GM12892 (cell line): ENCODE results near the gene CYP1A2.

Experiments used
- DNase-seq: peaks from one replicate; pipeline ENCODE4 v3.0.0; 2011; ENCODE audit not compliant: insufficient read length
- FAIRE-seq: peaks from 2 replicates; lab custom pipeline; 2011; peaks lifted over from hg19 to GRCh38; lab: Jason Lieb, UNC
- POLR2A ChIP-seq: IDR thresholded peaks from 2 replicates; pipeline ENCODE4 v1.6.1; 2011; ENCODE audit warnings: low read depth, low read length, control low read depth
- POLR2AphosphoS5 ChIP-seq: IDR thresholded peaks from 2 replicates; pipeline ENCODE4 v1.6.1; 2011; ENCODE audit warnings: low read depth, low read length, control low read depth
- TAF1 ChIP-seq: IDR thresholded peaks from 2 replicates; pipeline ENCODE4 v1.6.1; 2011; ENCODE audit warnings: low read depth, mild to moderate bottlenecking, control low read depth, low read length, borderline replicate concordance

The CYP1A2 gene

DNA sequence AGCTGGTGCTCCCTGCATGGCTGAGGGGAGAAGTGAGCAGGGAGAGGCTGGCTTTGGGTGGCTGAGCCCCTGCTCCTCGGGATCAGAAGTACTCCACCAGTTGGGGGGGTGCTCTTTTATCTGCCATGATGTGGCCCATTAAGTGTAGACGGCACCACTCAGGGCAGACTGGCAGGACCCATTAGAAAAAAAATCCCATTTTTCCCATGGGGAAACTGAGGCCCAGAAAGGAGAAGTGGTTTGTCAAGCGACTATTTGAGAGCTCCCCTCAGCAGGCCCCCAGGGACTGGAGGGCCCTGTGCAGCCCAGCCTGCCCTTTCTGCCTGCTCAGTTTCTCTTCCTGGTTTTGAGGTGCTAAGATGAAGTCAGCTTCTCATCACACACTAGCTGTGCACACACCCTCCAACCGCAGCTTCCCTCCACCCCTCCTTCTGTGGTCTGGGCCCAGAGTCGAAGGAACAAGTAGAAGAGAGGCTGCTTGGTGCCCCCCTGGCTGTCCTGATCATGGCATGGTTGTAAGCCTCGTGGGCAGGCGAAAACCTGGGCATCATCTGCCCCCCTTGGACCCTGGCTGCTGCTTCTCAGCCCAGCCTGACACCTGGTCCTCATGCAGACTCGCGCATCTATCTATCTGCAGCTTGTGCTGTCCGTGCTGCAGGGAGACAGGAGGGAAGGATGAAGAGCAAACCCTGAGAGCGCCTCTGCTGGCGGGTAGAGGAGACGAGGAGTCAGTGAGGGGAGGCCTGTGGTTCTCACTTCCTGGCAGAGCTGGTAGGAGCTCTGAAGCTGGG is 38.8 kb downstream of the CYP1A2 start:
- TF ChIP-seq POLR2AphosphoS5 (no peak), POLR2A (no peak), TAF1 (0 out of 2 replicates have a peak, but pooled peaks have one; percentile 12)
- peak; percentile 70 for DNase-seq
- no peak for FAIRE-seq

DNA sequence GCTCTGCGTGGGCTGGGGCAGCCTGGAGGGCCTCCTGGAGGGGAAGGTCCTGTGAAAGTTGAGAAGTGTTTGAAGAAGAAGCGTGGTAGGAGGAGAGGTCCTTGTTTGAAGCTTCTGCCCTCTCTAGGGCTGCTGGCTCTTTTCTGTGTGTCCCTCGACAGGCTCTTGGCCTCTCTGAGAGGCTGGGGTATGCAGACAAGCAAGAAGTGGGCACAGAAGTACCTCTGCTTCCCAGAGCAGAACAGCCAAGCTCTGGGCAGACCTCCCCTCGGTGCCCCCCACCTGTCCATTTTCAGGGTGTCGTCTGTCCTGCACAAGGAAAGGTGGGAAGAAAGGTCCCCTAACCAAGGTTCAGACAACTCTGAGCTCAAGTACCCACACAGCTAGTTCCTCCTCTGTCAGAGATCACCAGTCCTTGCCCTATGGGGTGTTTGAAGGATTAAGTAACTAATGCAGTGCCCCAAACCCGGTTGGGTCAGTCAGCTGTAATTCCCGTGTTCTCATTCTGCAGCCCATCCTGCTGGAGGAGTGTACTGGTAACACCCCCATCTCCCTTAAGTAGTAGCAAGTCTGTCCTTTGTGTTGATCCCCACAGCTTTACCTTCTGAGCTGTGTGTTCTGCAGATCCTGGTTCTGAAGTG is 39.5 kb downstream of the CYP1A2 start:
- no peak for DNase-seq
- no peak for TF ChIP-seq POLR2A
- no peak for TF ChIP-seq POLR2AphosphoS5
- TF ChIP-seq TAF1, result no peak
- FAIRE-seq, result no peak

DNA sequence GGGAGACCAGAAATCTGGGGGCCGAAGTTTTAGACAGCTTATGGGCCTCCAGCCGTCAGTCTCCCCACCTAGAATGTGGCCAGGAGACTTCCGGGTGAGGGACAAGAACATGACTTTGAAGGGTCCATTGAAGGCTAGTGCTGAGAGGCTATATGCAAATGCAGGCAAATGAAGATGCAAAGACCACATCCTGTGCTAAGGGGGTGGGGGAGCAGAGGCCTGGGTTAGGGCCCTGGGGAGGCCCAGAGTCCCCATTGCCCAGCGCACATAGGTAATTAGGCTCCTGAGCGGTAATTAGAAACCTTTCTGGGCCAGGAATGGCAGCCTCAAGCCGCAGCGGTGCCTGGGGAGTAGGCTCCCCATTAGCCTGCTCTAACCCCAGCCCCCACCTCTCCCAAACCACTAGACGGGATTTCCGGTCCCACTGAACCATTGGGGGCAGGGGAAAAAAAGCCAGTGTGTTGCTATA is 40.1 kb downstream of the CYP1A2 start:
- TF ChIP-seq POLR2AphosphoS5 (peak; percentile 80; the same call in 1 of the 2 replicates), POLR2A (peak; percentile 92), TAF1 (peak; percentile 95)
- FAIRE-seq, result peak; percentile 97
- DNase-seq, result peak; percentile 66

DNA sequence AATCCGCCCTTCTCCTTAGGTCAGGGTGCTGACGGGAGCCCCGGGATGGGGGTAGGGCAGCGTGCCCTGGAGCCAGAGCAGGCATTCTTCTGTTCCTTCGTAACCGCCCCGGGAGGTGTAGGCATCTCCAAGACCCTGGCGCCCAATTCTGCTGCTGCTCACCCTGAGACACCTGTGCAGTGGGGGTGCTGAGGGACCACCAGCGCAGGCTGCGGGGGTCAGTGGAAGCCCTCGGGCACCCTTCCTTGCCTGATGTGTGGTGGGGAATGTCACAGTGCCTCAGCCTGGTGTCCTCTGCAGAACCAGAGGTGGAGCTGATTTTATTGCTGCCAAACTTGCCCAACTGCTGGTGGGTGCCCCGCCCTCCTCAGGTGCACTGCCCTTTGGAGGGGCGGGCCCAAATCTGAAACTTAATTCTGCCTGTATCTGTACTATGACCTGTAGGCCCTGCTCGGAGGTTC is 40.6 kb downstream of the CYP1A2 start:
- no peak for DNase-seq
- FAIRE-seq, result peak; percentile 27
- 0 out of 2 replicates have a peak, but pooled peaks have one; percentile 23 for TF ChIP-seq POLR2AphosphoS5
- TF ChIP-seq TAF1, result no peak

DNA sequence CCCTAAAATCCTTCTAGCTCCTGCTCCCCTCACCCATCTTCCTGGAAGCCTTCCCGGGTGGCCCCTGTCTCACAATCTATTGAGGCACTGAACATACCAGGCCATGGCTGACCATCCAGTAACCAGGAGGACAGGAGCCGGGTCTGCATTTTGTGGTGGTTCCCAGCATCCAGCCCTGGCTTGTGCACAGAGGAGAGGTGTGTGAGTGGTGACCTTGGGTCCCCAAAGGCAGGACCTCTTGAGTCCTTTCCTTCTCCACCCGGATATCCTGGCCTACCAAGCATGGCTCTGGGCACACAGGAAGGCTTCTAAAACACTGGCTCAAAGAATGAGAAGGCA is 41.1 kb downstream of the CYP1A2 start:
- peak; percentile 86 for FAIRE-seq
- no peak for DNase-seq
- TF ChIP-seq TAF1 (no peak), POLR2A (no peak), POLR2AphosphoS5 (no peak; the same call in 1 of the 2 replicates)

DNA sequence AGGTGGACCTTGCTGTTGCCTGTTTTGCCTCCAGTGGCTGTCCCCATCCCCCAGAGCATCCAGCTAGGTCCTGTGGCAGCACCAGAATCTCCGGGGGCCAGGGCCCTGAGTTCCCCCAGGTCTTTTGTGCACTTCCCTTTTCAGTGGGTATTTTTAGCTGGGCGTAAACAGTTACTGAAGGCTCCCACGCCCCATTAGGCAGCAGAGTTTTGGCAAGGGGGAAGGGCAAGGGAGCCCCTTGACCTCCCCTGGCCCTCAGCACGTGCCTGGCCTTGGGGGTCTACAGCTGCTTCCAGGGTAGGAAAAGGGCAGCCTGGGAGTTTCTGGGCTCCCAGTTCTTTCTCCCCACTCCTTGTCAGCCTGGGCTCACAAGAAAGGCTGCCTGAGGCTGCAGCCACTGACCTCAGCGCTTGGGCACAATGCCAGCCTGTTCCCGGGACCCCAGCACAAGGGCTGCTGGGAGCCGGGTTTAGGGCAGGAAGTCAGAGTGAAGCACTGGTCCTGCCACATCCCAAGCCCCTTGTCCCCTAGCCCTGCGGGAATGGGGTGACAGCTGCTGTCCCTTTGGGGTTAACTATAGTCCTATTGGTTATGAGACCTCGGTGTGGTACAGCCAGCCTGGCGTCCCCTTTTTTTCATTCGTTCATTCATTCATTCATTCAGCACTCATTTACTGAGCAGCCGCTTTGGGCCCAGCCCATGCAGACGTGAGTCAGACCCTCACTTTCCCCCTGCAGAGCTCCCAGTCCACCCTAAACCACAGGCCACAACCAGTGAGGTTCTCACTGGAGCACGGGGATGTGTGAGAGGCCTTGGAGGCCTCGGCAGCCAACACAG is 41.7 kb downstream of the CYP1A2 start:
- FAIRE-seq, result peak; percentile 21
- TF ChIP-seq POLR2AphosphoS5, result peak; percentile 70; the same call in 1 of the 2 replicates
- 0 out of 2 replicates have a peak, but pooled peaks have one; percentile 26 for TF ChIP-seq TAF1
- no peak for TF ChIP-seq POLR2A
- no peak for DNase-seq

DNA sequence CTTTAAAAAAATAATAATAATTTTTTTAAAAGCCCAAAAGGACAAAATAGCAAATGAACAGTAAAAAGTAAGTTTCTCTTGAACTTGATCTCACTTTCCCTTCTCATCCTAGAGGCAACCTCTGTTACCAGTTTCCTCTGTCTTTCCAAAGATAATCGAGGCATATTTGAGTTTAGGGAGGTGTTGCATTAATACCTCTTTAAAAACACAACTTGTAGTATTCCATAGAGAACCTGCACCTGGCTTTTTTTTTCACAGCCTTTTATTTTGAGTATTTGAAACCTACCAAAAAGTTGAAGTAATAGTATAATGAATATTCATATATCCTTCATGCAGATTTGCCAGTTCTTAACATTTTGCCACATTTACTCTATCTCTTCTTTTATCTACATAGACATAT is 42.4 kb downstream of the CYP1A2 start:
- FAIRE-seq (no peak), DNase-seq (no peak)
- TF ChIP-seq POLR2A, result no peak
- TF ChIP-seq POLR2AphosphoS5, result no peak
- no peak for TF ChIP-seq TAF1

DNA sequence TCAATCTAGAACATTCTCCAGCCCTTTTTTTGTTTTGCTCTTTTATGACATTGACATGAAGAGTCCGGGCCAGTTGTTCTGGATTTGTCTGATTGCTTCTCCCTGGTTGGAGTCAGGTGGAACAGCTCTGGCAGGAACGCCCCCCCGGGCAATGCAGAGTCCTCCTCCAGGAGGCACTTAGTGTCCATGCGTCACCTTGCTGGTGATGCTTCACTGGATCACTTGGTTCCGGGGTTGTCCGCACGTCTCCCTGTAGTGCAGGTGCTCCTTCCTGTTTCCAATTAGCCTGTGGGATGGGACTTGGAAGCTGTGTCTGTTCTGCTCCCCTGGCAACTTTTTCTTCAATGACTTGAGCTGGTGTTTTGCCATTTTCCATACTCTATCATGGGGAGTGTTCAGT is 43.0 kb downstream of the CYP1A2 start:
- no peak for FAIRE-seq

DNA sequence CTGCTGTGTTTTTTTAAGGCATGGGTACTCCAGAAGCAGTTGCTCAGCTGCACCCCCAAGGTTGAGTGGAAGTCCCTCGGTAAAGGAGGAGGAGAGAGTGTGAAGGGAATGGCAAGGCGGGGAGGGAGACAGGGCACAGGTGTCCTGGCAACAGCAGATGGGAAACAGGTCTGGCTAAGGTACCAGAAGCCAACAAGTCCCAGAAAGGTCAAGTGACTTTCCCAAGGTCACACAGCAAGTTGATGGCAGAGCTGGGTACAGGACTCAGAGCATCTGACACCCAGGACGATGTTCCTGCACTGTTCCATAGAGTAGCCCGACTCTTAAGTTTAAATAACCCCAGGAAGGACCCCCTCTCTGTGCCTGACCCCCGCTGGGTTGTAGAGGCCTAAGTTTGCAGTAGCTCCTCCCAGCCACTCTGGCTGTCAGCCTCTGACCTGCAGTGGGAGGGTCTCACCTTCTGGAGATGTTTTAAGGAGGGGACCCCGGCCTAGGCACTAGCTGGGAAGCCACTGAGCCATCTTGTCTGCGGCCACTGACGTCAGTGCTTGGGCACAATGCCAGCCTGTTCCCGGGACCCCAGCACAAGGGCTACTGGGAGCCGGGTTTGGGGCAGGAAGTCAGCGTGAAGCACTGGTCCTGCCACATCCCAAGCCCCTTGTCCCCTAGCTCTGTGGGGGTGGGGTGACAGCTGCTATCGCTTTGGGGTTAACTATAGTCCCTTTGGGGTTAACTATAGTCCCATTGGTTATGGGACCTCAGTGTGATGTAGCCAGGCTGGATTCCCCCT is 43.8 kb downstream of the CYP1A2 start:
- peak; percentile 60 for FAIRE-seq
- no peak for DNase-seq
- TF ChIP-seq POLR2AphosphoS5 (peak; percentile 43; the same call in 1 of the 2 replicates), POLR2A (no peak), TAF1 (no peak)

More for the DNA sequence above, 43.0 kb downstream of the CYP1A2 start:
- no peak for DNase-seq
- TF ChIP-seq POLR2A, result no peak
- TF ChIP-seq TAF1, result no peak
- no peak for TF ChIP-seq POLR2AphosphoS5
